Measurements from ENCODE around the gene KIF4A.
"Not testable (repeated sequence)": the region's sequence is repeated elsewhere in the genome, so short reads cannot be mapped to it uniquely, and the experiment has no call there.

The KIF4A gene

GRCh38 chrX:70280573-70280972, 9.3 kb upstream of the KIF4A start:
- no peak for DNase-seq

- DNase-seq, result no peak
Observed at GRCh38 chrX:70281951-70282350, 8.0 kb upstream of the KIF4A start, which contains the start of gene RAB41. Gene RAB41 (plus strand): TSS chrX:70282172. CDS start chrX:70282218, 46 bp downstream.

GRCh38 chrX:70289168-70289792, 624 bp upstream of the KIF4A start:
- DNase-seq, result no peak

GRCh38 chrX:70292788-70293187, 2.9 kb downstream of the KIF4A start:
- DNase-seq, result no peak

DNA sequence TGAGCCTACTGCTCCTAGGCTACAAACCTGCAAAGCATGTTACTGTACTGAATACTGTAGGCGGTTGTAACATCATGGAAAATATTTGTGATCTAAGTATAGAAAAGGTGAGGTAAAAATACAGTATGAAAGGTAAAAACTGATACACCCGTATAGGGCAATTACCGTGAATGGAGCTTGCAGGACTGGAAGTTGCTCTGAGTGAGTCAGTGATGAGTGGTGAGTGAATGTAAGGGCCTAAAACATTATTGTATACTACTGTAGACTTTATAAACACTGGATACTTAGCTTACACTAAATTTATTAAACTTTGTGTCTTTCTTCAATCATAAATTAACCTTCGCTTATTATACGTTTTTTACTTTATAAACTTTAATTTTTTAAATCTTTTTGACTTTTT, 3.7 kb downstream of the KIF4A start:
- no peak for DNase-seq

DNA sequence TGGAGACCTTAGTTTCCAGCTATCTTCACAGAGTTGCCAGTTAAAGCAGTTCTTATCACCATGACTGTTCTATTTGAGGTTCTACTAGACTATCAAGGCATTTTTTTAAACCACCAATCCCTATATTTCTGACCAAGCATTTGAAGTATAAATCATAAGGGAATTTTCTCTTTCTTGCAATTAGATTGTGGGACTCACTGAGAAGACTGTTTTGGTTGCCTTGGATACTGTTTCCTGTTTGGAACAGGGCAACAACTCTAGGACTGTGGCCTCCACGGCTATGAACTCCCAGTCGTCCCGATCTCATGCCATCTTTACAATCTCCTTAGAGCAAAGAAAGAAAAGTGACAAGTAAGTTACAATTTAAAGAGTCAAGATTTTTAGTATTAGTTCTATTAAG, 11.8 kb downstream of the KIF4A start:
- DNase-seq, result no peak

DNA sequence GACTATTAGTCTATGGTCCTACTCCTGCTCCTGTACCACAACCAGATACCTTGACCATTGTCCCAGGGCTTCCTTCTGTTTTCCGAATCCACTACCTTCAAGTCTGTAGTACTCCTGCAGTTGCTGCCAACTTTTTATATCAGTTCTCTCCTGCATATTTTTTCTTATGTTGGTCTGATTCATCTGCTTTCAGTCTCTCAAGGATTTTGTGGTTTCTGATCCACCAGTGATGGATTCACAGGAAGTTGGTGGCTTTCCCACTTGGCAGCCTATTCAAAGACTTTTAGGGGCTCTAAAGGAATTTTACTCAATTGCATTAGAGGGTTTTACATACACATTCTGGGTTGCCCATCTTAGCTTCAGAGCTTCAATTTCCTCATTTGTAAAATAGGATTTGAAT, 23.6 kb downstream of the KIF4A start:
- no peak for DNase-seq

GRCh38 chrX:70322784-70323183, 32.9 kb downstream of the KIF4A start:
- DNase-seq, result no peak

GRCh38 chrX:70323628-70324027, 33.7 kb downstream of the KIF4A start:
- not testable (repeated sequence) for DNase-seq

DNA sequence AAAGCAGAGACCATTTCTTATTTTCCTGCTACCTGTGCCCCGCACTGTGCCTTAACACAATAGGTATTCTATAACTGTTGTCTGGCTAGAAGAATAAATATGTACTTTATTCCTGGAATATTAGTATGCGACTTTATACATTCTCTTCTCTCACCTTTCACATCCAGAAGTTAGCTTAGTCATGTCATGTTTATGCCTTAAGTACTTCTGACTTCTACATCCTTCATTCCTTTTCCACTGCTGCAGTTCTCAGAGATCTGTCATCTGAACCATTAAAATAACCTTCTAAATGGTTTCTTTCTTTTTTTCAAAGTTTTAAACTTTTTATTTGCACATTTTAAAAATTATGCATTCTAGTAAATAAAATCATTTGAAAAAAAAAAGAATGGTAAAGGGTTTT, 34.4 kb downstream of the KIF4A start:
- no peak for DNase-seq

DNA sequence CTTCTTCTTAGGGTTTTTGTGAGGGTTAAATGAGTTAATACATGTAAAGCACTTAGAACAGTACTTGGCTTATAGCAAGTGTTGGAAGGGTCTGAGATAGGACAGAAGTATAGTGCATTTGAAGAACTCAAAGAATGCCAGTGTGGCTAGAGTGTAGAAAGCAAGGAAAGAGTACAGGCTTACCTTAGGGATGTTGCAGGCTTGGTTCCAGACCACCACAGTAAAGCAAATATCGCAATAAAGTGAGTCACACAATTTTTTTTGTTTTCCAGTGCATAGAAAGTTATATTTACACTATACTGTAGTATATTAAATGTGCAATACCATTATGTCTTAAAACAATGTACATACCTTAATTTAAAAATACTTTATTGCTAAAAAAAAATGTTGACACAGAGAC, 41.3 kb downstream of the KIF4A start:
- no peak for DNase-seq

DNA sequence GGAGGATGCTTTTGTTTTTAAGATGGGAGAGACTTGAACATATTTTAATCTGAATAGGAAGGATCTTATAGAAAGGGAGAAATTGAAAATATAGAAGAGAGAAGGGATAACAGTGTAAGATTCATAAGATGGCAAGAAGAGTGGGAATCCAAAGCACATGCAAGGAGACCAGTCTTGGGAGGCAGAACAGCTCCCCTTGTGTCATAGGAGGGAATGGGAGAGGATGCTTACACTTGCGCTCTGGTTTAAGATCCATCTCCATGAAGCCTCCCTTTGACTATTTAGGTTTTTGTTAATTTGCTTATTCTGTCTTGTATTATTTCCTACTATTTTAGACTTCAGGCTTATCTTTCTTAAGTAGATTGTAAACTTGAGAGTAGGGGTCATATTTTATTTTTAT, 42.7 kb downstream of the KIF4A start:
- no peak for DNase-seq

DNA sequence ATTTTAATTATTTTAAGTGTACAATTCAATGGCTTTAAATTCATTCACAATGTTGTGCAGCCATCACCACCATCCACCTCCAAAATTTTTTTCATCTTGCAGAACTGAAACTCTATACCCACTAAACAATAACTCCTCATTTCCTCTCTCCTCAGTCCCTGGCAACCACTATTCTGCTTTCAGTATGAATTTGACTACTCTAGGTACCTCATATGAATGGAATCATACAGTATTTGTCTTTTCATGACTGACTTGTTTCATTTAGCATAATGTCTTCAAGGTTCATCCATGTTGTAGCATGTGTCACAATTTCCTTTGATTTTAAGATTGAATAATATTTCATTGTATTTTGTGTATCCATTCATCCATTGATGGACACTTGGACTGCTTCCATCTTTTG, 46.9 kb downstream of the KIF4A start:
- DNase-seq, result no peak

GRCh38 chrX:70338290-70338689, 48.4 kb downstream of the KIF4A start:
- no peak for DNase-seq

DNA sequence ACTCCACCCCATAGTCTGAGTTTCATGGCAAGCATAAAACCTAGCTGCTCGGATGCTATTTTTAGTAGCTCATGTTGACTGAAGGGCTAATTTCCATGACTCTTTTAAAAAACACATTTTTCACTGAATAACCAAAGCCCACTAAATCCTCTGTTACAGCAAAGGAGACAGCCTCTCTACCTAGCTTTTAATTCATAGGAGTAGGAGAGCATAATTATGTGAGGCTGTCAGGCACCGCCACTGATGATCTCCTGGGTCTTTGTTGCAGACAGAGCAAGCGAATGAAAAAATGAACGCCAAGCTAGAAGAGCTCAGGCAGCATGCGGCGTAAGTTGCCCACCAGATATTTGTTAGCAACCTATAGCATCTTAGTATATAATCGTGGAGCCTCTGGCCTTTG, 53.5 kb downstream of the KIF4A start:
- no peak for DNase-seq

DNA sequence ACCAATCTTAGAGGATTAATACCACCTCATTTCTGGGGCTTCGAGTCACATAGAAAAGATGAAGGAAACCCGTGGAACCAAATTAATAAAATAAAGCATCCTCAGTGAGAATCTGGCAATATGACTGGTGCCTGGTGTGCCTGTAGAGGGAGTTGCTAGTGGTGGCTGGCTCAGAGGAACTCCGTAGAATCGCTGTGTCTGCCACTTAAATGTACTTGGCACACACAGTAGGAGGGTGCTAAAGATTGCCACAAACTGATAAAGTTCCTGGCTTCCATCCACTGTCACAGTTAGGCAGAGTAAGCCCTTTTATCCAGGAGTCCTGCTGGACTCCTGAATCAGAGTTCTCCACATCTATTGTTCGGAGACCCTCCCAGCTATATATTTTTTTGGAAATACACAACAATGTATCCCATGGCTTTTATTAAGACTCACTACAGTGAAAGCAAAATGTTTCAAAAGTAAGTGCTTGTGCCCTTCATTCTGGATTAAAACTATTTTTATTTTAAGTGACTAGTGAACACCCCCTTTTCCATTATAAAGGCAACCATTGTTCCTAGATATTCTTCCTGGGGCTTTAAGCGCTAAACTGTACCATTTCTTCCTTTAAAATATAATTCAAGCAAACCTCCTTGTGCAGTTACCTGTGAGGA, 56.6 kb downstream of the KIF4A start:
- DNase-seq, result no peak

DNA sequence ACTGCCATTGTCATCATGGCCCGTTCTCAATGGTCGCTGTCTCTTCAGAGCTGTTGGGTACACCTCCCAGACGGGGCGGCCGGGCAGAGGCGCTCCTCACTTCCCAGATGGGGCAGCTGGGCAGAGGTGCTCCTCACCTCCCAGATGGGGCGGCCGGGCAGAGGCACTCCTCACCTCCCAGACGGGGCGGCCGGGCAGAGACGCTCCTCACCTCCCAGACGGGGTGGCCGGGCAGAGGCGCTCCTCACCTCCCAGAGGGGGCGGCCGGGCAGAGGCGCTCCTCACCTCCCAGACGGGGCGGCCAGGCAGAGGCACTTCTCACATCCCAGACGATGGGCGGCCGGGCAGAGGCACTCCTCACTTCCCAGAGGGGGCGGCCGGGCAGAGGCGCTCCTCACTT, 58.9 kb downstream of the KIF4A start:
- DNase-seq, result not testable (repeated sequence)

DNA sequence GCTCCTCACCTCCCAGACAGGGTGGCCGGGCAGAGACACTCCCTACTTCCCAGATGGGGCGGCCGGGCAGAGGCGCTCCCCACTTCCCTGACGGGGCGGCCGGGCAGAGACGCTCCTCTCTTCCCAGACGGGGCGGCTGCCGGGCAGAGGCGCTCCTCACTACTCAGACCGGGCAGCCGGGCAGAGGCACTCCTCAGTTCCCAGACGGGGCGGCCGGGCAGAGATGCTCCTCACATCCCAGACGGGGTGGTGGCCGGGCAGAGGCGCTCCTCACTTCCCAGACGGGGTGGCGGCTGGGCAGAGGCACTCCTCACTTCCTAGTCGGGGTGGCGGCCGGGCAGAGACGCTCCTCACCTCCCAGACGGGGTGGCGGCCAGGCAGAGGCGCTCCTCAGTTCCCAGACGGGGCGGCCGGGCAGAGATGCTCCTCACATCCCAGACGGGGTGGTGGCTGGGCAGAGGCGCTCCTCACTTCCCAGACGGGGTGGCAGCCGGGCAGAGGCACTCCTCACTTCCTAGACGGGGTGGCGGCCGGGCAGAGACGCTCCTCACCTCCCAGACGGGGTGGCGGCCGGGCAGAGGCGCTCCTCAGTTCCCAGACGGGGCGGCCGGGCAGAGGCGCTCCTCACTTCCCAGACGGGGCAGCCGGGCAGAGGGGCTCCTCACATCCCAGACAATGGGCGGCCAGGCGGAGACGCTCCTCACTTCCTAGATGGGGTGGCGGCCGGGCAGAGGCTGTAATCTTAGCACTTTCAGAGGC, 59.6 kb downstream of the KIF4A start:
- not testable (repeated sequence) for DNase-seq

DNA sequence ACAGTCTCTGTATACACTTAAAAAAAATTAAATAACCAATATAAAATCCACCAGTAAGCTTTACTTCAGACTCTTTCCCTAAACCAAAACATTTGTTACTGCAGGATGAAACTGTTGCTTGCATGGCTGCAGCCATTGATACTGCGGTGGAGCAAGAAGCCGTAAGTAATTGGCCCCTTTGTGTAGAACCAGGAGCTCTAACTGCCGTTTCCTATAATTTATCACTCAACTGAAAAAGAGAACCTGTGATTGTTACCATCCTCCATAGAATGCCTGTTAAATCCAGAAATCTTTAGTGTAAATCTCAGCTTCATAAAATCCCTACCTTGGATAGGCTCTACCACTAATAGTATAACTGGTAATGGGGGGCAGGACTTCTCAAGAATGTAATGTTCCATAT, 62.6 kb downstream of the KIF4A start:
- DNase-seq, result no peak

- DNase-seq, result no peak
Observed at GRCh38 chrX:70353514-70353913, 63.6 kb downstream of the KIF4A start.

DNA sequence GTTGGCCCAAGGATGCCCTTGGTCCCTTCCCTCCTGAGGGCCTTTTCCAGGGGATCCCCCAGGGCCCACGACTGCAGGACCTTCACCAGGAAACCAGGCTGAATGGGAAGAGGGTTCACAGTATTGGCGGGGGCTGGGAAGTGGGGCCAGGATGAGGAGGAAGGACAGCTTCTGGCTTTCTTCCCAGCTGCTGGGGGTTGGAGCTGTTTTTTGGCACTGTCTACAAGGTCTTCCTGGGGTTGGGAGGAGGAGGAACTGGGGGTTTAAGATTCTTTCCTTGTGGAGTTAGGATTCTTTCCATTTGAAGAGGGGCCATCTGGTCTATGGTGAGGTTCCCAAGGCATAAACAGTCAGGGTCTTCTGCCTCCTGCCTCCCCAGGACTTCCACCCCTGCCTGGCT, 64.8 kb downstream of the KIF4A start:
- no peak for DNase-seq

- DNase-seq, result no peak
Observed at GRCh38 chrX:70359458-70359857, 69.6 kb downstream of the KIF4A start.

- no peak for DNase-seq
Observed at GRCh38 chrX:70360366-70360765, 70.5 kb downstream of the KIF4A start.
